Suprapubic skin (tissue), 4 donors: ENCODE data around the gene ACTR3C.

Experiments used
- EP300 ChIP-seq: sonication (generic); formaldehyde crosslinking; IDR thresholded peaks from one replicate; pipeline ENCODE4 v1.6.1; 2017; ENCODE audit warnings: antibody characterized with exemption
- POLR2A ChIP-seq, 2 donors: fragments of 450-650 bp; IDR thresholded peaks; one replicate each; pipeline ENCODE4 v1.6.1; 2017; ENCODE audit warnings: antibody characterized with exemption in 2 of 2, mild to moderate bottlenecking in 2 of 2, moderate library complexity in 2 of 2
- POLR2AphosphoS5 ChIP-seq, 3 donors: sonication (generic); formaldehyde crosslinking; IDR thresholded peaks; one replicate each; pipeline ENCODE4 v1.6.1; 2017; ENCODE audit warnings: antibody characterized with exemption in 3 of 3
- TF ChIP-seq, protein P1 (sequence below), 2 donors: fragments of 200-600 bp in 1 of 2; fragments of 450-650 bp in 1 of 2; sonication (generic) in 1 of 2; IDR thresholded peaks; one replicate each; pipeline ENCODE4 v1.5.1; 2016 to 2019; ENCODE audit warnings: antibody characterized with exemption in 2 of 2, mild to moderate bottlenecking in 1 of 2, moderate library complexity in 1 of 2

GRCh38 chr7:150323682-150324372, 482 bp upstream of the ACTR3C start:
- TF ChIP-seq POLR2A (IDR thresholded peaks at IDR 0.05) (no peak), POLR2AphosphoS5 (IDR thresholded peaks at IDR 0.05) (no peak), EP300 (no peak)
- TF ChIP-seq, protein P1, sequence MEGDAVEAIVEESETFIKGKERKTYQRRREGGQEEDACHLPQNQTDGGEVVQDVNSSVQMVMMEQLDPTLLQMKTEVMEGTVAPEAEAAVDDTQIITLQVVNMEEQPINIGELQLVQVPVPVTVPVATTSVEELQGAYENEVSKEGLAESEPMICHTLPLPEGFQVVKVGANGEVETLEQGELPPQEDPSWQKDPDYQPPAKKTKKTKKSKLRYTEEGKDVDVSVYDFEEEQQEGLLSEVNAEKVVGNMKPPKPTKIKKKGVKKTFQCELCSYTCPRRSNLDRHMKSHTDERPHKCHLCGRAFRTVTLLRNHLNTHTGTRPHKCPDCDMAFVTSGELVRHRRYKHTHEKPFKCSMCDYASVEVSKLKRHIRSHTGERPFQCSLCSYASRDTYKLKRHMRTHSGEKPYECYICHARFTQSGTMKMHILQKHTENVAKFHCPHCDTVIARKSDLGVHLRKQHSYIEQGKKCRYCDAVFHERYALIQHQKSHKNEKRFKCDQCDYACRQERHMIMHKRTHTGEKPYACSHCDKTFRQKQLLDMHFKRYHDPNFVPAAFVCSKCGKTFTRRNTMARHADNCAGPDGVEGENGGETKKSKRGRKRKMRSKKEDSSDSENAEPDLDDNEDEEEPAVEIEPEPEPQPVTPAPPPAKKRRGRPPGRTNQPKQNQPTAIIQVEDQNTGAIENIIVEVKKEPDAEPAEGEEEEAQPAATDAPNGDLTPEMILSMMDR (IDR thresholded peaks at IDR 0.05) = no peak
